GM12801 (cell line): ENCODE measurements around the gene GXYLT1.

Source experiments
- TF ChIP-seq, protein P1 (sequence below): IDR thresholded peaks from one replicate; pipeline ENCODE4 v1.5.1; 2011; ENCODE audit warnings: control low read depth; ENCODE audit not compliant: insufficient read length; ENCODE audit errors: extremely low read depth

GXYLT1 gene, protein sequence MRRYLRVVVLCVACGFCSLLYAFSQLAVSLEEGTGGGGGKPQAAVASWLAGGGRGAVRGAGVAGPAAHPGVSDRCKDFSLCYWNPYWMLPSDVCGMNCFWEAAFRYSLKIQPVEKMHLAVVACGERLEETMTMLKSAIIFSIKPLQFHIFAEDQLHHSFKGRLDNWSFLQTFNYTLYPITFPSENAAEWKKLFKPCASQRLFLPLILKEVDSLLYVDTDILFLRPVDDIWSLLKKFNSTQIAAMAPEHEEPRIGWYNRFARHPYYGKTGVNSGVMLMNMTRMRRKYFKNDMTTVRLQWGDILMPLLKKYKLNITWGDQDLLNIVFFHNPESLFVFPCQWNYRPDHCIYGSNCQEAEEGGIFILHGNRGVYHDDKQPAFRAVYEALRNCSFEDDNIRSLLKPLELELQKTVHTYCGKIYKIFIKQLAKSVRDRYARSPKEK

GRCh38 chr12:42144408-42145196, at the start of gene GXYLT1:
GXYLT1 (minus strand) TSS chr12:42144874; CDS start chr12:42144646, 228 bp downstream.
- TF ChIP-seq, protein P1, sequence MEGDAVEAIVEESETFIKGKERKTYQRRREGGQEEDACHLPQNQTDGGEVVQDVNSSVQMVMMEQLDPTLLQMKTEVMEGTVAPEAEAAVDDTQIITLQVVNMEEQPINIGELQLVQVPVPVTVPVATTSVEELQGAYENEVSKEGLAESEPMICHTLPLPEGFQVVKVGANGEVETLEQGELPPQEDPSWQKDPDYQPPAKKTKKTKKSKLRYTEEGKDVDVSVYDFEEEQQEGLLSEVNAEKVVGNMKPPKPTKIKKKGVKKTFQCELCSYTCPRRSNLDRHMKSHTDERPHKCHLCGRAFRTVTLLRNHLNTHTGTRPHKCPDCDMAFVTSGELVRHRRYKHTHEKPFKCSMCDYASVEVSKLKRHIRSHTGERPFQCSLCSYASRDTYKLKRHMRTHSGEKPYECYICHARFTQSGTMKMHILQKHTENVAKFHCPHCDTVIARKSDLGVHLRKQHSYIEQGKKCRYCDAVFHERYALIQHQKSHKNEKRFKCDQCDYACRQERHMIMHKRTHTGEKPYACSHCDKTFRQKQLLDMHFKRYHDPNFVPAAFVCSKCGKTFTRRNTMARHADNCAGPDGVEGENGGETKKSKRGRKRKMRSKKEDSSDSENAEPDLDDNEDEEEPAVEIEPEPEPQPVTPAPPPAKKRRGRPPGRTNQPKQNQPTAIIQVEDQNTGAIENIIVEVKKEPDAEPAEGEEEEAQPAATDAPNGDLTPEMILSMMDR = no peak

DNA sequence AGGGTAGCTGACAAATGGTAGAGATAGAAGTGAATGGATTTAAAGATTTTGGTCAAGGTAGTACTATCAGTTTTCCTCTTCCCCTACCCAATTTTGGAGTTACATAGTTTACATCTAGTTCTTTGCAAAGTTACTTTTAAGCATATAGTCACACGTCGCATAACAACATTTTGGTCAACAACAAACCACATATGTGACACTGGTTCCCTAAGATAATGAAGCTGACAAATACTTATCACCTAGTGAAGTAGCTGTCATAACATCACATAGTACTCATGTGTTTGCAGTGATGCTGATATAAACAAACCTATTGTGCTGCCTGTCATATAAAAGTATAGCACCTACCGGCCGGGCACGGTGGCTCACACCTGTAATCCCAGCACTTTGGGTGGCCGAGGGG, 48.0 kb upstream of the GXYLT1 start:
- TF ChIP-seq, protein P1 = no peak

DNA sequence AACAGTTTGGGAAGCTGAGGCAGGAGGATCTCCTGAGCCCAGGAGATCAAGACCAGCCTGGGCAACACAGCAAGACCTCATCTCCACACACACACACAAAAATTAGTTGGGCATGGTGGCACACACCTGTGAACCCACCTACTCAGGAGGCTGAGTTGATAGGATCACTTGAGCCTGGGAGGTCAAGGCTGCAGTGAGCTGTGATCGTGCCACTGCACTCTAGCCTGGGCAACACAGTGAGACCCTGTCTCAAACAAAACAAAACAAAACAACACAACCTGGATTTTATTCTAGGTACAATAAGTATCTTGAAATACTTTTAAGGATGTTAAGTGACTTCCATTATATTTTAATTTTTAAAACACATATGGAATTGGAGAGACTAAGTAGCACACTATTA, 47.6 kb upstream of the GXYLT1 start:
- TF ChIP-seq, protein P1 = no peak

DNA sequence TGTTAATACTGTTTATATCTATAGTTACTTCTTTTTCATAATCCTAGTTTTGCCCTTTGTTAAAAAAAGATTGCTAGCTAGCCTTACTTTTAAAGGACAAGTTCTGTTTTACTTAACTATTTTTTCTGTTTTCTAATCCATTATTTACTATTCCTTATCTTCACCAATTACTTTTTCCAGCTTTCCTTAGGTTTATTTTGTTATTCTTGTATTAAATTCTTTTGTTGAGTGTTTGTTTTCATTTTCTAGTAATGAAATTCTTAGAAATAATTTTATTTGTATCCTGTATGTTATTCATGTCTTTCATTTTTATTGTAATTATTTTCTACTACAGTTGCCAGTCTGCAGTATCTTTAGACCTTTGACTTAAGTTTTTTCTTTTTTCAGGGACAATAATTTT, 45.7 kb upstream of the GXYLT1 start:
- TF ChIP-seq, protein P1 = no peak

GRCh38 chr12:42187799-42188198, 43.1 kb upstream of the GXYLT1 start:
- TF ChIP-seq, protein P1 = no peak

DNA sequence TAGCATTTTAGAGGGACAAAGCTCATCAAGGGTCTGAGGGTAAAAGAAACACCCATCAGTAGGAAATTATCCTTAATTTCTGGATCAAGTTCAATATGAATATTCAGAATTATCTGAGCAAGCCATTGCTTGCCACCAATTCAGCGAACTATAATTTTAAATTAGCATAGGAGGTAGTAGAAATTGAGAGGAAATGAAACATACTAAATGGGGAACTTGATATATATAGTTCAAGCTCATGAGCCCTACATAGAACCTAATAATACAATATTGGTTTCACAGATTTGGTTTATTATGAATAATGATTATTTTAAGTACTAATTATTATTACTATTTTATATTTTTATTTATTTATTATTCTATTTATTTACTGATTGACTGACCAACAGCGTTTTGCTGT, 42.1 kb upstream of the GXYLT1 start:
- TF ChIP-seq, protein P1 = no peak

- TF ChIP-seq, protein P1 = no peak
Measured at GRCh38 chr12:42182394-42182793, 37.7 kb upstream of the GXYLT1 start.
